Endothelial cell of umbilical vein (primary cell): Measurements from ENCODE around the gene XRN2. TPM values are rescaled to one million over a fixed set of nuclear protein-coding genes. Genes with fewer than 3 reads are reported as not detected.

Experiments
- BruUV-seq: library from RNA; stranded (reverse); fragments of 400-500 nt; replicated peaks from 2 replicates; lab custom pipeline; 2021; lab: Mats Ljungman, UMichigan
- CTCF ChIA-PET: fragments of 300-600, 350-600 bp; sonication (Branson Sonifier 250); formaldehyde crosslinking; loops from one replicate; lab custom pipeline; 2021; ENCODE audit warnings: antibody characterized with exemption, inconsistent platforms; lab: Charles Lee
- POLR2A ChIA-PET: fragments of 300-600, 350-600 bp; sonication (Branson Sonifier 250); formaldehyde crosslinking; loops from one replicate; lab custom pipeline; 2021; ENCODE audit warnings: antibody characterized with exemption, inconsistent platforms; lab: Charles Lee
- DNase-seq: peaks from one replicate; pipeline ENCODE4 v3.0.0-alpha.2; 2011; ENCODE audit warnings: low read depth, low spot score
- FAIRE-seq: peaks from 2 replicates; lab custom pipeline; 2011; peaks lifted over from hg19 to GRCh38; lab: Jason Lieb, UNC
- H2AFZ ChIP-seq: 2 replicates; pipeline ENCODE4 v1.6.0; 2012; ENCODE audit warnings: low read depth, low read length, control low read depth, inconsistent platforms
- H3K27ac ChIP-seq: 2 replicates; pipeline ENCODE4 v1.5.1; 2011; ENCODE audit warnings: low read depth, mild to moderate bottlenecking, control low read depth, low read length, moderate library complexity; ENCODE audit not compliant: insufficient read depth
- H3K27me3 ChIP-seq, 2 experiments: 2 replicates each; pipeline versions ENCODE4 v1.6.0 to v1.6.1; 2011; ENCODE audit warnings: low read length in 2 of 2, mixed read lengths in 1 of 2; ENCODE audit not compliant: control insufficient read depth in 2 of 2, insufficient read depth in 2 of 2
- H3K36me3 ChIP-seq, 2 experiments: 2 replicates in 1 of 2; 3 replicates in 1 of 2; pipeline ENCODE4 v1.5.1; 2011; ENCODE audit warnings: low read length in 2 of 2, mild to moderate bottlenecking in 1 of 2, moderate library complexity in 1 of 2; ENCODE audit not compliant: control insufficient read depth in 2 of 2, insufficient read depth in 2 of 2; ENCODE audit errors: extremely low read depth in 1 of 2
- H3K4me1 ChIP-seq: 3 replicates; pipeline ENCODE4 v1.5.1; 2011; ENCODE audit warnings: mild to moderate bottlenecking, low read length; ENCODE audit not compliant: control insufficient read depth, insufficient read depth; ENCODE audit errors: extremely low read depth
- H3K4me2 ChIP-seq: 2 replicates; pipeline ENCODE4 v1.6.1; 2011; ENCODE audit warnings: low read length, control low read depth, mixed read lengths; ENCODE audit not compliant: insufficient read depth
- H3K4me3 ChIP-seq, 3 experiments: fragments of 200-600 bp in 1 of 3; sonication (generic), shearing (Covaris generic) in 1 of 3; replicated peaks in 1 of 3; 2 replicates each; pipeline ENCODE4 v1.5.1; 2011 to 2016; ENCODE audit warnings: control low read depth in 3 of 3, low read length in 3 of 3, mild to moderate bottlenecking in 2 of 3, inconsistent platforms in 1 of 3, low read depth in 1 of 3, moderate library complexity in 1 of 3; ENCODE audit not compliant: insufficient read depth in 1 of 3
- H3K79me2 ChIP-seq: 2 replicates; pipeline ENCODE4 v1.6.0; 2012; ENCODE audit warnings: low read length, inconsistent platforms; ENCODE audit not compliant: control insufficient read depth, insufficient read depth
- H3K9ac ChIP-seq: replicated peaks from 2 replicates; pipeline ENCODE3; 2011; ENCODE audit warnings: low read length, control low read depth; ENCODE audit not compliant: insufficient read depth; ENCODE audit errors: extremely low read depth
- H3K9me1 ChIP-seq: replicated peaks from 3 replicates; pipeline ENCODE4 v1.6.0; 2011; ENCODE audit warnings: mild to moderate bottlenecking, low read length; ENCODE audit not compliant: control insufficient read depth, insufficient read depth; ENCODE audit errors: extremely low read depth
- H3K9me3 ChIP-seq: replicated peaks from 2 replicates; pipeline ENCODE4 v1.5.1; 2012; ENCODE audit warnings: low read length, inconsistent platforms; ENCODE audit not compliant: control insufficient read depth, insufficient read depth
- H4K20me1 ChIP-seq: replicated peaks from 2 replicates; pipeline ENCODE3; 2011; ENCODE audit warnings: mild to moderate bottlenecking, low read length; ENCODE audit not compliant: control insufficient read depth, insufficient read depth; ENCODE audit errors: extremely low read depth
- EZH2 ChIP-seq: IDR thresholded peaks from 2 replicates; pipeline ENCODE4 v1.6.1; 2012; ENCODE audit warnings: borderline replicate concordance, low read depth, mild to moderate bottlenecking, moderate library complexity, low read length, inconsistent platforms; ENCODE audit not compliant: severe bottlenecking
- GATA2 ChIP-seq: IDR thresholded peaks from 2 replicates; pipeline ENCODE4 v1.7.0; 2011; ENCODE audit warnings: low read depth, mild to moderate bottlenecking, moderate library complexity, mixed read lengths, low read length; ENCODE audit not compliant: insufficient read length, insufficient read depth
- JUN ChIP-seq: IDR thresholded peaks from 2 replicates; pipeline ENCODE4 v1.6.1; 2011; ENCODE audit warnings: borderline replicate concordance, low read depth; ENCODE audit not compliant: insufficient read length, insufficient read depth
- MAX ChIP-seq: IDR thresholded peaks from 2 replicates; pipeline ENCODE4 v1.6.1; 2011; ENCODE audit not compliant: insufficient read depth, insufficient read length
- POLR2AphosphoS5 ChIP-seq: IDR thresholded peaks from 2 replicates; pipeline ENCODE4 v1.6.1; 2012; ENCODE audit warnings: low read depth, mild to moderate bottlenecking, control low read depth, low read length, moderate library complexity; ENCODE audit not compliant: insufficient read depth
- dilution Hi-C: fragments of 300-500 bp; cut with MboI; formaldehyde crosslinking; loops from one replicate; pipeline ENCODE4 v1.15.0; 2019; ENCODE audit warnings: low sequenced_read_pairs; ENCODE audit not compliant: extremely low pct_ligation_motif_present
- intact Hi-C: fragments of 100-400 bp; cut with micrococcal nuclease; formaldehyde crosslinking; loops from one replicate; pipeline ENCODE4 v1.10.0; 2022
- polyA plus RNA-seq, 4 experiments: library from polyadenylated mRNA; depleted of rRNA in 3 of 4; stranded (reverse) in 3 of 4; unstranded in 1 of 4; fragments of >200 nt; gene quantifications; 2 replicates each; pipeline versions ENCODE4 v1.2.1 to v1.2.3, GENCODE V29; 2011 to 2012; ENCODE audit warnings: missing spikeins in 1 of 4
- total RNA-seq: library from RNA; stranded (reverse); gene quantifications from 2 replicates; pipeline ENCODE4 v1.2.3, GENCODE V29; 2021

The XRN2 gene
- total and polyA plus RNA-seq, 2 donors (not counting 3 experiments of a cell fraction or from before 2014, with no cell fraction given) = 32.3 to 66.6 TPM

GRCh38 chr20:21391185-21391971 is 88.2 kb downstream of the XRN2 start:
- no peaks in the 10 kb centered on the region for H3K9me3 ChIP-seq
- H3K79me2 ChIP-seq = no peaks in the 10 kb centered on the region
- ChIA-PET POLR2A (no interaction called here), CTCF (interaction anchor here (1.0 kb wide), 1 partner anchor 155 kb away, joined by 7 read pairs; no protein-coding TSS in a partner anchor)
- H3K27ac ChIP-seq = no peak overlapping the region
- H3K27me3 ChIP-seq = peaks cover 44 to 55% of the 10 kb centered on the region in 2 experiments
- intact Hi-C loops = loop anchor here (10.0 kb wide), 1 partner anchor 267 kb away; the partner anchor contains the start of gene KIZ
- H3K9me1 ChIP-seq = no peaks in the 10 kb centered on the region
- no peak for DNase-seq
- H3K4me1 ChIP-seq = peaks cover 2% of the 10 kb centered on the region
- no peak overlapping the region for H3K9ac ChIP-seq
- H4K20me1 ChIP-seq = peaks cover 2% of the 10 kb centered on the region
- peaks cover 2 to 9% of the 10 kb centered on the region in 2 experiments for H3K36me3 ChIP-seq
- H3K4me2 ChIP-seq = no peak overlapping the region
- no peak overlapping the region for H2AFZ ChIP-seq
- no peak for TF ChIP-seq GATA2
- TF ChIP-seq JUN = no peak
- TF ChIP-seq EZH2 = peak; percentile 91
- peak; percentile 2 for TF ChIP-seq POLR2AphosphoS5
- dilution Hi-C loops = no loop called here
- H3K4me3 ChIP-seq = no peak overlapping the region
- FAIRE-seq = no peak
- BruUV-seq = no TSS peak

DNA sequence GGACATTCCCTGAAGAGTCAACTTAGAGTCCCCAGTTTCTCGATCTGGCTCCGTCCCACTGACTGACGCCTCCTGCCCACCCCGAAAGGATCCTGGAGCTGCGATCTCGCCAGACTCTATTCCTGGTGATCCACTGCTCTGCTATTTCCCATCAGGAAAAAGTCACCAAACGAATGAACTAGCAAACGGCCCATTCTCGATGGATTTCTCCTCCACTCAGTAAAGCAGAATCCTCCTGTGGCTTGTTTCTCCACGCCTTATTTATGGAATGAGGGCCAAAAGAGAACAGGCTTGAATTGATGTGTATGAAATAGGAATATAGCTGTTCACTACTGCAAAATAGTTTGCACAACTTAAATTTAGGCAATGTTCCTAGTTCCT is 88.8 kb downstream of the XRN2 start:
- dilution Hi-C loops (no loop called here), intact Hi-C loops (loop anchor here (2.0 to 10.0 kb wide), 3 partner anchors 89 to 267 kb away; partner anchors contain the start of genes KIZ and XRN2)
- Histone ChIP-seq H3K9me1 (no peaks in the 10 kb centered on the region), H3K4me2 (no peak overlapping the region), H3K9ac (no peak overlapping the region), H3K27ac (no peak overlapping the region), H3K4me3 (no peak overlapping the region), H2AFZ (no peak overlapping the region), H3K4me1 (peaks cover 5% of the 10 kb centered on the region), H3K36me3 (peaks cover under 1 to 6% of the 10 kb centered on the region in 2 experiments), H3K27me3 (peaks cover 44 to 61% of the 10 kb centered on the region in 2 experiments), H4K20me1 (peaks cover 2% of the 10 kb centered on the region), H3K9me3 (no peaks in the 10 kb centered on the region), H3K79me2 (no peaks in the 10 kb centered on the region)
- BruUV-seq = no TSS peak
- POLR2A ChIA-PET = no interaction called here
- no peak for TF ChIP-seq GATA2
- TF ChIP-seq MAX = no peak
- peak; percentile 82 for TF ChIP-seq EZH2
- CTCF ChIA-PET = no interaction called here
- peak; percentile 25 for DNase-seq
- no peak for FAIRE-seq
